Activated naive CD4-positive, alpha-beta T cell treated with anti-CD3 and anti-CD28 coated beads, Interleukin-2, amount 10 ng/mL, durations not matched to agents 7 days and 5 days (primary cell): ENCODE data around the gene SLC24A3.

Source experiments
- CTCF ChIA-PET: fragments of 350-600 bp; sonication (Branson Sonifier 250); formaldehyde crosslinking; loops from one replicate; lab custom pipeline; 2021; ENCODE audit warnings: antibody characterized with exemption; lab: Charles Lee
- DNase-seq: peaks from one replicate; pipeline ENCODE4 v3.0.0-alpha.2; 2020
- H3K27ac Mint-ChIP-seq: one replicate; pipeline ENCODE4 v1.8.0; 2021; ENCODE audit warnings: mild to moderate bottlenecking, moderate library complexity, mixed read lengths
- H3K27me3 Mint-ChIP-seq: one replicate; pipeline ENCODE4 v1.8.0; 2021; ENCODE audit warnings: mild to moderate bottlenecking, mixed read lengths
- H3K36me3 Mint-ChIP-seq: one replicate; pipeline ENCODE4 v1.8.0; 2021; ENCODE audit warnings: mixed read lengths
- H3K4me1 Mint-ChIP-seq: one replicate; pipeline ENCODE4 v1.8.0; 2021; ENCODE audit warnings: mixed read lengths
- H3K4me3 Mint-ChIP-seq: one replicate; pipeline ENCODE4 v1.8.0; 2021; ENCODE audit warnings: mild to moderate bottlenecking, moderate library complexity, mixed read lengths
- H3K9me3 Mint-ChIP-seq: one replicate; pipeline ENCODE4 v1.8.0; 2021; ENCODE audit warnings: mixed read lengths

Gene SLC24A3

DNA sequence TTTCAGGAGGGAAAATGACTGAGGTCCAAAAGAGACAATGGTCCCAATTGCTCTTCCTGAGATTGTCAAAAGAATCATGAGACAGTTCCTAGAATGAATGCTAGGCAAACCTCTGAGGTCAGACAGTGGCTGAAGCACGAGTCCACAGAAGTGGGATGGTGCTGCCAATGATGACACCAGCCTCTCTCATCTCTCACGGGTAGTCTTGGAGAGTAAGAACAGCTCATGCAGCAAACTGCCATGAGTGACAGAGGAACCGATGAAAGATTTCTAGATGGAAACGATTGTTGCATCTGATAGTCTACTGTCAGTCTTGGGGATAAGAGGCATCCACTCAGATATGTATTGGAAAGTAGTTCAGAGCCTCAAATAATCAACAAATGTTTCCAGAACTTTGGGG is 188.7 kb downstream of the SLC24A3 start:
- H3K27me3 Mint-ChIP-seq: no peaks in the 10 kb centered on the region
- no peaks in the 10 kb centered on the region for H3K4me1 Mint-ChIP-seq
- CTCF ChIA-PET: no interaction called here
- H3K9me3 Mint-ChIP-seq: peaks cover 15% of the 10 kb centered on the region
- no peak for DNase-seq
- H3K4me3 Mint-ChIP-seq: no peak overlapping the region
- no peaks in the 10 kb centered on the region for H3K36me3 Mint-ChIP-seq
- H3K27ac Mint-ChIP-seq: no peak overlapping the region

DNA sequence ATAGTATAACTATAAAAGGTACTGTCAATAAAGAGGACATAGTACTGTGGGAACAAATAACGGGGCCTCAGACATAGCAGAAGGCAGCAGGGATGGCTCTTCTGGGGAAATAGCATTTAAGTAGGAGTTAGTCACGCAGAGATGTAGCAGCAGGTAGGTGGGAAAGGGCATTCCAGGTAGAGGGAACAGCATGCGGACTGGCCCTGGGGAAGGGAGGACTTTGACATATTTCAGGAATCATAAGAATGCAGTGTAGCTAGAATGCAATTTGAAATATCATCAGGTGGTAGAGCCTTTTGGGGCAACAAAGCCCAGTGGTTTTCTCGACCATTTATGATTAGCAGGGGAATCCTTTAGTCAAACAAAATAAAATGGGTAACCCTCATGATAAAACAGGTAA is 191.1 kb downstream of the SLC24A3 start:
- Mint-ChIP-seq H3K4me1 (no peaks in the 10 kb centered on the region), H3K4me3 (no peak overlapping the region), H3K36me3 (no peaks in the 10 kb centered on the region), H3K27ac (no peak overlapping the region), H3K27me3 (no peaks in the 10 kb centered on the region), H3K9me3 (peaks cover 11% of the 10 kb centered on the region)
- CTCF ChIA-PET: no interaction called here
- no peak for DNase-seq

- Mint-ChIP-seq H3K4me3 (no peak overlapping the region), H3K36me3 (no peaks in the 10 kb centered on the region), H3K27me3 (no peaks in the 10 kb centered on the region), H3K27ac (no peak overlapping the region), H3K4me1 (no peaks in the 10 kb centered on the region), H3K9me3 (peaks cover 8% of the 10 kb centered on the region)
- DNase-seq: no peak
- CTCF ChIA-PET: no interaction called here
Observed at GRCh38 chr20:19404826-19405225, 192.4 kb downstream of the SLC24A3 start.

DNA sequence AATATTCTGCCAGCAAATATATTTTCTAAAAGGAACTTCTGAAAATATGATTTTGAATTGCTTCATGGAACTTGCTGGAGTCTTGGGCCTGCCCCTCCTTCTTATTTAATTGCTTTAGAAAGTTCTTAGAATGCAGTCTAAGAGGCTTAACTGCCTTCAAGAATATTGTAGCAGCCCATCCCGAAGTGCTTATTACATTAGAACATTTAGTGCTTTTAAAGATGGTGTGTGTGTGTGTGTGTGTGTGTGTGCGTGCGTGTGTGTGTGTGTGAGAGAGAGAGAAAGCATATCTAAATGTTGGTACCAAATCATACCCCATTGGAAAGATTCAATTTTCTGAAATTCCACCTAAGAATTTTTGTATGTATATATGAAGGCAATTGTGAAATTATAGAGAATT is 193.5 kb downstream of the SLC24A3 start:
- no peaks in the 10 kb centered on the region for H3K36me3 Mint-ChIP-seq
- CTCF ChIA-PET: no interaction called here
- H3K9me3 Mint-ChIP-seq: peaks cover 1% of the 10 kb centered on the region
- no peak overlapping the region for H3K27ac Mint-ChIP-seq
- no peaks in the 10 kb centered on the region for H3K27me3 Mint-ChIP-seq
- H3K4me1 Mint-ChIP-seq: no peaks in the 10 kb centered on the region
- no peak overlapping the region for H3K4me3 Mint-ChIP-seq
- no peak for DNase-seq

DNA sequence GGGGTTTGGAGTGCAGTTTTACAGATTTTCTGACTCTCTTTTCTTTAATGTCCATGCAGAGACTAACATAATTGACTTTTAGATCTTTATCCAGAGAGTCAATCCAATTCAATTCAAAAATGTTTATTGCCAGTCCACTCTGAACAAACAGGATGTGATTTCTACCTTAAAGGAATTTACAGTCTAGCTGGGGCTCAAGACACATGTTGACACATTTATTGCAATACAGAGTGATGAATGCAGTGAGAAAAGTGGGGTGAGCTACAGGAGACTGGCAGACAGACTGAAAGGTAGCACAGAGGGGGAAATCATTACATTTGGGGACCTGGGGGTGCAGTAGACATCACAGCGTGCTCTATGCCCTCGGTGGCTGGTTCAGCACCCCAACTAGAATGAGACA is 193.9 kb downstream of the SLC24A3 start:
- no peaks in the 10 kb centered on the region for H3K27me3 Mint-ChIP-seq
- no peak for DNase-seq
- CTCF ChIA-PET: no interaction called here
- H3K36me3 Mint-ChIP-seq: no peaks in the 10 kb centered on the region
- H3K9me3 Mint-ChIP-seq: peaks cover 1% of the 10 kb centered on the region
- H3K27ac Mint-ChIP-seq: no peak overlapping the region
- no peak overlapping the region for H3K4me3 Mint-ChIP-seq
- H3K4me1 Mint-ChIP-seq: no peaks in the 10 kb centered on the region

DNA sequence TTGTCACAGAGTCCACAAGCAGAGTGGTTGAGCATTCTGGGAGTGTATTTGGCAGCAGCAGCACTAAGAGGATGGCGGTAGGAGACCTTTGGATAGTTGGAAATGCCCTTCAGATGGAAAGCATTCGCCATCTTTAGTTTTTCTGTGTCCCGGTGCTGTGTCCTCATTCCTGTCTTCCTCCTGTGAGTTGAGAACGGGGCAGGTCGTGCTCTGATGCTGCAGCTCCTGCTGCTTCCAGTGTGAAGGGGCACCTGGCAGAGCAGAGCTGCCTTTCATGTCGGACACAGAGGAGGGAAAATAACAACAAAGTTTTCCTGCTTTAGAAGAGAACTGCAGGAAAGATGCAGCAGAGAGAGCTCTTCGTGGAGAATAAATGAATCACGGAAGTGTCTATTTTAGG is 194.8 kb downstream of the SLC24A3 start:
- Mint-ChIP-seq H3K4me3 (no peak overlapping the region), H3K36me3 (no peaks in the 10 kb centered on the region)
- CTCF ChIA-PET: no interaction called here

GRCh38 chr20:19407736-19408135 is 195.3 kb downstream of the SLC24A3 start:
- Mint-ChIP-seq H3K4me1 (no peaks in the 10 kb centered on the region), H3K27me3 (no peaks in the 10 kb centered on the region), H3K4me3 (no peak overlapping the region), H3K36me3 (no peaks in the 10 kb centered on the region), H3K9me3 (peaks cover 1% of the 10 kb centered on the region), H3K27ac (no peak overlapping the region)
- no peak for DNase-seq
- CTCF ChIA-PET: no interaction called here

More for the DNA sequence above, 194.8 kb downstream of the SLC24A3 start:
- H3K4me1 Mint-ChIP-seq: no peaks in the 10 kb centered on the region
- DNase-seq: no peak
- H3K27ac Mint-ChIP-seq: no peak overlapping the region
- H3K9me3 Mint-ChIP-seq: peaks cover 1% of the 10 kb centered on the region
- no peaks in the 10 kb centered on the region for H3K27me3 Mint-ChIP-seq

GRCh38 chr20:19408971-19409370 is 196.5 kb downstream of the SLC24A3 start:
- CTCF ChIA-PET: no interaction called here

GRCh38 chr20:19411811-19412210 is 199.4 kb downstream of the SLC24A3 start:
- no peak overlapping the region for H3K4me3 Mint-ChIP-seq
- no peaks in the 10 kb centered on the region for H3K36me3 Mint-ChIP-seq
- H3K9me3 Mint-ChIP-seq: peaks cover 4% of the 10 kb centered on the region
- no peak overlapping the region for H3K27ac Mint-ChIP-seq
- CTCF ChIA-PET: no interaction called here
- no peaks in the 10 kb centered on the region for H3K4me1 Mint-ChIP-seq
- H3K27me3 Mint-ChIP-seq: no peaks in the 10 kb centered on the region
- no peak for DNase-seq

More at GRCh38 chr20:19408971-19409370, 196.5 kb downstream of the SLC24A3 start:
- Mint-ChIP-seq H3K36me3 (no peaks in the 10 kb centered on the region), H3K4me3 (no peak overlapping the region), H3K9me3 (peaks cover 1% of the 10 kb centered on the region), H3K27me3 (no peaks in the 10 kb centered on the region), H3K4me1 (no peaks in the 10 kb centered on the region), H3K27ac (no peak overlapping the region)
- DNase-seq: no peak

GRCh38 chr20:19412254-19412653 is 199.8 kb downstream of the SLC24A3 start:
- CTCF ChIA-PET: no interaction called here
- H3K9me3 Mint-ChIP-seq: peaks cover 6% of the 10 kb centered on the region
- no peaks in the 10 kb centered on the region for H3K36me3 Mint-ChIP-seq
- H3K27me3 Mint-ChIP-seq: no peaks in the 10 kb centered on the region
- no peak overlapping the region for H3K4me3 Mint-ChIP-seq
- H3K27ac Mint-ChIP-seq: no peak overlapping the region
- no peak for DNase-seq
- no peaks in the 10 kb centered on the region for H3K4me1 Mint-ChIP-seq

- CTCF ChIA-PET: no interaction called here
- H3K4me3 Mint-ChIP-seq: no peak overlapping the region
- peaks cover 5% of the 10 kb centered on the region for H3K9me3 Mint-ChIP-seq
- H3K36me3 Mint-ChIP-seq: no peaks in the 10 kb centered on the region
- no peak overlapping the region for H3K27ac Mint-ChIP-seq
- no peaks in the 10 kb centered on the region for H3K27me3 Mint-ChIP-seq
- no peaks in the 10 kb centered on the region for H3K4me1 Mint-ChIP-seq
- DNase-seq: no peak
Observed at GRCh38 chr20:19414600-19414999, 202.2 kb downstream of the SLC24A3 start.

DNA sequence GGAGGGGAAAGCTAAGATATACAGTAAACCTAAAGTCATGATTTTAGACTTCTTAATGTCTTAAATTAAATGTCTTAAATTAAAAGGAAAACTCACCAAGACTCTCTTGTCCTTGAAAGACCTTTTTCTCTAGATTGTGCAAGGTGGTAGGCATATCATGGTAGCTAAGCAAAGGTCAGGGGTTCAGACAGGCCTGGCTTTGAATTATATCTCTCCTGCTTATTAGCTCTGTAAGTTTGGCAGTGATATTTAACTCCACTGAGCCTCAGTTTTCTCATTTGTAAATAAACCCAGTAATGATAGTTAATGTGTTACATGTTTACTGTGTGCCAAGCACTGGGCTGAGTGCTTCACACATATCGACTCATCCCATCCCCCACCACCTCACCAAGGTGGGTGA is 203.3 kb downstream of the SLC24A3 start:
- no peak overlapping the region for H3K4me3 Mint-ChIP-seq
- H3K4me1 Mint-ChIP-seq: no peaks in the 10 kb centered on the region
- H3K9me3 Mint-ChIP-seq: peaks cover 5% of the 10 kb centered on the region
- DNase-seq: no peak
- no peaks in the 10 kb centered on the region for H3K27me3 Mint-ChIP-seq
- H3K36me3 Mint-ChIP-seq: no peaks in the 10 kb centered on the region
- H3K27ac Mint-ChIP-seq: no peak overlapping the region
- CTCF ChIA-PET: no interaction called here

DNA sequence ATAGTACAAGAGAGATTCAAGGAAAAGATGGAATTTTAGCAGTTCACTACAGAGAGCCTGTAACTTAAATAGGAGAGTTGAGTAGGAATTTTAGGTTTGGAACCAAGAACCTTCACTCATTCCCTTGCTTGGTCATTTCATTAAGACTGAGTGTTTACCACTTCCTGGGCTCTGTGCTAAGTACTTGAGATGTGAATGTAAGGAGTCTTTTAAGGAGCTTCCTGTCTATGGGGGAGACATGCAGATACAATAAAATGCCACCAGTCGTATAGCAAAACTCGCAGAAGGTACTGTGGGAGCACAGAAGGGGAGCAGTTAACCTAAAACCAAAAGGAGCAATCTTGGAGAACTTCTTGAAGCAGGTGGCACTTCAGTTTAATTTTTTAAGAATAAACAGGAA is 204.2 kb downstream of the SLC24A3 start:
- Mint-ChIP-seq H3K4me3 (no peak overlapping the region), H3K4me1 (no peaks in the 10 kb centered on the region), H3K9me3 (peaks cover 8% of the 10 kb centered on the region), H3K36me3 (no peaks in the 10 kb centered on the region), H3K27ac (no peak overlapping the region), H3K27me3 (no peaks in the 10 kb centered on the region)
- CTCF ChIA-PET: no interaction called here
- DNase-seq: no peak

- peaks cover 8% of the 10 kb centered on the region for H3K9me3 Mint-ChIP-seq
- no peaks in the 10 kb centered on the region for H3K27me3 Mint-ChIP-seq
- no peaks in the 10 kb centered on the region for H3K36me3 Mint-ChIP-seq
- no peak for DNase-seq
- CTCF ChIA-PET: no interaction called here
- H3K4me3 Mint-ChIP-seq: no peak overlapping the region
- no peak overlapping the region for H3K27ac Mint-ChIP-seq
- no peaks in the 10 kb centered on the region for H3K4me1 Mint-ChIP-seq
Observed at GRCh38 chr20:19419396-19419795, 207.0 kb downstream of the SLC24A3 start.

DNA sequence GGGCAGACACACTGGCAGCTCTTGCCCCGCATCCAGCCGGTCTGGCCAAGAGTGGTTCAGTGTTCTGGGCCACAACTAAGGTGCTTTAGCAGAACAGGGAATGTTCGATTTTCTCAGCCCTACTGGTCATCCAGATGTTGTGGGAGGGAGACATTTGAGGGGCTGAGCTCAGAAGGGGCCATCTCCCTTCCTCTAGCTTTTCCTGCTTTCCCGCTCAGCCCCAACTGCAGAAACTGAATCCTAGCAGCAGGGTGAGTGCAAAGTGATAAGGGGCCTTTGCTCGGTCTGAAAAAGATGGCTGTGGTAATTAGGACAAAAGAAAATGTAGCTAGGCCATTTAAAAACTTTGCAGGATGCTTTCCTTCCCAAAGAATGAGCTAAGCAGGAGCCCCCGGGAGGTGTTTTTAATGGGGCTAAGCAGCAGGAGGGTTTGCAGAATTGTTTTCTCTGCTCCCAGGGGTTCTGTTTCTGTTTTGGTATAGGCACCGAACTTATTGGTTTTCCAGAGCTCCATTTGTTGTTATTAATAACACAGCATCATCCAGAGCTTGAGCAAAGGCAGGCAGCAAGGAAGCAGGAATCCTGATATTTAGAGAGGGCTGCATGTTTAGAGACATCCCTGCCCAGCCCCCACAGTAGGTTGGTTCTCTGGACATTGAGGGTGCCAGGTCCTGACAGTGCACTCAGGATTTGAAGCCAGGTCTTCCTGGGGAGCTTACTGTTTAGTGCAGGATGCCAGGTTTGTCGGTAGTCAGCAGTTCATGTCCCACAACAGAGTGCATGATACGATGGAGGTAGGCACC is 210.9 kb downstream of the SLC24A3 start:
- Mint-ChIP-seq H3K27ac (no peak overlapping the region), H3K9me3 (peaks cover 3% of the 10 kb centered on the region), H3K4me3 (no peak overlapping the region), H3K27me3 (no peaks in the 10 kb centered on the region), H3K36me3 (no peaks in the 10 kb centered on the region), H3K4me1 (no peaks in the 10 kb centered on the region)
- CTCF ChIA-PET: no interaction called here
- no peak for DNase-seq
